Lung (tissue), 12 donors: Measurements from ENCODE around the gene VSNL1. TPM values are rescaled to one million over a fixed set of nuclear protein-coding genes. Genes with fewer than 3 reads are reported as not detected.
A peak's percentile ranks its signal among the peaks of the same experiment; 100 is the strongest.

Experiments
- ATAC-seq: fragments of 200-7000 bp; cut with Tn5 transposase; one replicate; pipeline ENCODE4 v1.9.1; 2020; ENCODE audit warnings: moderate number of reproducible peaks; ENCODE audit not compliant: insufficient read depth, low FRiP score
- DNase-seq, 3 donors: peaks; one replicate each; pipeline ENCODE4 v3.0.0-alpha.2; 2013 to 2017
- H3K27ac ChIP-seq, 2 donors: one replicate each; pipeline ENCODE4 v1.5.1; 2013; ENCODE audit warnings: mild to moderate bottlenecking in 2 of 2, moderate library complexity in 2 of 2, control low read depth in 1 of 2, inconsistent platforms in 1 of 2, low read depth in 1 of 2, low read length in 1 of 2
- H3K27me3 ChIP-seq, 3 donors: one replicate each; pipeline ENCODE4 v1.5.1; 2013; ENCODE audit warnings: low read length in 2 of 3; ENCODE audit not compliant: control insufficient read depth in 3 of 3, insufficient read depth in 3 of 3
- H3K36me3 ChIP-seq, 4 donors: one replicate each; pipeline ENCODE4 v1.5.1; 2013; ENCODE audit warnings: low read length in 4 of 4, mild to moderate bottlenecking in 1 of 4, moderate library complexity in 1 of 4; ENCODE audit not compliant: control insufficient read depth in 4 of 4, insufficient read depth in 4 of 4
- H3K4me1 ChIP-seq, 5 donors: one replicate each; pipeline ENCODE4 v1.5.1; 2013; ENCODE audit warnings: low read length in 5 of 5, mild to moderate bottlenecking in 2 of 5, moderate library complexity in 1 of 5; ENCODE audit not compliant: control insufficient read depth in 5 of 5, insufficient read depth in 5 of 5
- H3K4me3 ChIP-seq: one replicate; pipeline ENCODE4 v1.5.1; 2013; ENCODE audit warnings: mild to moderate bottlenecking, control low read depth, moderate library complexity
- H3K9ac ChIP-seq, 2 donors: one replicate each; pipeline ENCODE4 v1.5.1; 2013; ENCODE audit warnings: low read length in 2 of 2, control low read depth in 1 of 2; ENCODE audit not compliant: insufficient read depth in 1 of 2
- H3K9me3 ChIP-seq, 4 donors: one replicate each; pipeline ENCODE4 v1.5.1; 2013; ENCODE audit warnings: low read length in 3 of 4, mild to moderate bottlenecking in 1 of 4, moderate library complexity in 1 of 4; ENCODE audit not compliant: control insufficient read depth in 4 of 4, insufficient read depth in 3 of 4
- CTCF ChIP-seq: IDR thresholded peaks from 2 replicates; pipeline ENCODE4 v1.5.1; 2012; ENCODE audit warnings: mild to moderate bottlenecking; ENCODE audit errors: control extremely low read depth, extremely low read depth
- WGBS, 2 donors: extraction: QIAGEN DNeasy Blood & Tissue Kit; methylation state at CpG; one replicate each; pipeline ENCODE4 v1.1.7; 2013; 5-methylcytosine and 5-hydroxymethylcytosine counted together
- polyA plus RNA-seq, 2 donors: library from polyadenylated mRNA; stranded (reverse); fragments of 200-250 nt; gene quantifications; one replicate each; pipeline ENCODE4 v1.2.1, GENCODE V29; 2013
- total RNA-seq, 2 donors: library from RNA; depleted of rRNA in 1 of 2; stranded (reverse); fragments of >200 nt in 1 of 2; gene quantifications; one replicate each; pipeline ENCODE4 v1.2.1, GENCODE V29; 2014 to 2021
- donor health status: control.
- donor health status: control.
- donor health status: Bipolar disorder and iron deficiency.
- donor health status: healthy.
- donor health status: DM: yes; HTN: yes; CAD: no.

The VSNL1 gene
- total and polyA plus RNA-seq, 4 donors: 0.87 to 6.9 (median 1.5) TPM

GRCh38 chr2:17608251-17608650 lies 67.8 kb downstream of the VSNL1 start:
- DNase-seq (peak in 1 of 3 donors; percentile 22), ATAC-seq (no peak)
- Histone ChIP-seq H3K36me3 (no peaks in the 10 kb centered on the region), H3K4me1 (peaks cover 0 to 11% (median 4%) of the 10 kb centered on the region in 5 donors), H3K4me3 (no peak overlapping the region), H3K27ac (no peak overlapping the region), H3K27me3 (no peaks in the 10 kb centered on the region), H3K9ac (no peak overlapping the region), H3K9me3 (peaks cover 0 to 2% (median 0%) of the 10 kb centered on the region in 4 donors)
- WGBS, 2 donors: 60 to 72% methylated on average over 4 of the region's 4 CpGs
- no peak for TF ChIP-seq CTCF

- H3K9me3 ChIP-seq: peaks cover 0 to 2% (median 0%) of the 10 kb centered on the region in 4 donors
- ATAC-seq (no peak), DNase-seq (peak; percentile 56 to 81 (median 76))
- 22 to 55% methylated on average over 3 of the region's 3 CpGs for WGBS, 2 donors
- no peaks in the 10 kb centered on the region for H3K27me3 ChIP-seq
- H3K36me3 ChIP-seq: no peaks in the 10 kb centered on the region
- peak overlapping the region in 1 of 2 donors; percentile 80 for H3K27ac ChIP-seq
- H3K4me1 ChIP-seq: peaks cover 0 to 11% (median 4%) of the 10 kb centered on the region in 5 donors
- H3K4me3 ChIP-seq: no peak overlapping the region
- H3K9ac ChIP-seq: no peak overlapping the region
- no peak for TF ChIP-seq CTCF
These were observed 70.0 kb downstream of the VSNL1 start for GRCh38 chr2:17610521-17610920.

GRCh38 chr2:17611036-17611435 lies 70.5 kb downstream of the VSNL1 start:
- no peak overlapping the region for H3K9ac ChIP-seq
- 86 to 90% methylated on average over 3 of the region's 3 CpGs for WGBS, 2 donors
- no peak overlapping the region for H3K4me3 ChIP-seq
- peaks cover 0 to 11% (median 4%) of the 10 kb centered on the region in 5 donors for H3K4me1 ChIP-seq
- H3K9me3 ChIP-seq: peaks cover 0 to 2% (median 0%) of the 10 kb centered on the region in 4 donors
- peak overlapping the region in 1 of 2 donors; percentile 78 for H3K27ac ChIP-seq
- no peak for TF ChIP-seq CTCF
- DNase-seq (no peak), ATAC-seq (no peak)
- no peaks in the 10 kb centered on the region for H3K36me3 ChIP-seq
- no peaks in the 10 kb centered on the region for H3K27me3 ChIP-seq
